Measurements from ENCODE around the gene TRABD2A.

Gene TRABD2A

GRCh38 chr2:84854850-84855249 lies 26.0 kb downstream of the TRABD2A start:
- Histone ChIP-seq H3K9me2 (replicated peaks; ENCODE audit: low read depth, low read length) (no peaks in the 10 kb centered on the region), H3K36me3 (ENCODE audit: insufficient read depth, low read length) (no peaks in the 10 kb centered on the region), H3K79me2 (ENCODE audit: insufficient read depth, low read length) (no peaks in the 10 kb centered on the region), H4K20me1 (ENCODE audit: insufficient read depth, low read length, poor library complexity, severe bottlenecking) (no peaks in the 10 kb centered on the region), H2AFZ (ENCODE audit: low read length) (no peak overlapping the region), H3F3A (ENCODE audit: low read depth) (no peaks in the 10 kb centered on the region), H3K9ac (ENCODE audit: low read depth, low read length, poor library complexity, severe bottlenecking) (no peak overlapping the region), H3K4me3 (ENCODE audit: low read length, poor library complexity, severe bottlenecking) (no peak overlapping the region), H3K4me2 (ENCODE audit: low read depth, low read length, poor library complexity, severe bottlenecking) (no peak overlapping the region), H3K9me3 (ENCODE audit: insufficient read depth, low read depth, low read length) (no peaks in the 10 kb centered on the region; the same call in 1 of the 2 replicates), H3K4me1 (ENCODE audit: insufficient read depth, low read length, poor library complexity, severe bottlenecking) (no peaks in the 10 kb centered on the region), H3K27me3 (ENCODE audit: insufficient read depth, low read length, poor library complexity, severe bottlenecking) (peaks cover 23% of the 10 kb centered on the region)
- no peak for TF ChIP-seq CTCF (conservative IDR thresholded peaks at IDR 0.05; ENCODE audit: low read length)
- TF ChIP-seq EZH2phosphoT487 (IDR thresholded peaks at IDR 0.05; ENCODE audit: borderline replicate concordance): no peak

GRCh38 chr2:84851876-84852275 lies 29.0 kb downstream of the TRABD2A start:
- no peak overlapping the region for H3K4me2 ChIP-seq (ENCODE audit: low read depth, low read length, poor library complexity, severe bottlenecking)
- peaks cover 47% of the 10 kb centered on the region for H3K27me3 ChIP-seq (ENCODE audit: insufficient read depth, low read length, poor library complexity, severe bottlenecking)
- no peaks in the 10 kb centered on the region for H3F3A ChIP-seq (ENCODE audit: low read depth)
- H2AFZ ChIP-seq (ENCODE audit: low read length): no peak overlapping the region
- peaks cover under 1% of the 10 kb centered on the region for H3K4me1 ChIP-seq (ENCODE audit: insufficient read depth, low read length, poor library complexity, severe bottlenecking)
- H3K9me3 ChIP-seq (ENCODE audit: insufficient read depth, low read depth, low read length): no peaks in the 10 kb centered on the region; the same call in 1 of the 2 replicates
- no peak overlapping the region for H3K9ac ChIP-seq (ENCODE audit: low read depth, low read length, poor library complexity, severe bottlenecking)
- no peaks in the 10 kb centered on the region for H3K36me3 ChIP-seq (ENCODE audit: insufficient read depth, low read length)
- H3K4me3 ChIP-seq (ENCODE audit: low read length, poor library complexity, severe bottlenecking): no peak overlapping the region
- TF ChIP-seq CTCF (conservative IDR thresholded peaks at IDR 0.05; ENCODE audit: low read length) (no peak), EZH2phosphoT487 (IDR thresholded peaks at IDR 0.05; ENCODE audit: borderline replicate concordance) (no peak)
- H3K79me2 ChIP-seq (ENCODE audit: insufficient read depth, low read length): no peaks in the 10 kb centered on the region
- H3K9me2 ChIP-seq (replicated peaks; ENCODE audit: low read depth, low read length): no peaks in the 10 kb centered on the region
- H4K20me1 ChIP-seq (ENCODE audit: insufficient read depth, low read length, poor library complexity, severe bottlenecking): no peaks in the 10 kb centered on the region

- Histone ChIP-seq H3K9me2 (replicated peaks; ENCODE audit: low read depth, low read length) (no peaks in the 10 kb centered on the region), H3K79me2 (ENCODE audit: insufficient read depth, low read length) (no peaks in the 10 kb centered on the region), H3K4me2 (ENCODE audit: low read depth, low read length, poor library complexity, severe bottlenecking) (no peak overlapping the region), H4K20me1 (ENCODE audit: insufficient read depth, low read length, poor library complexity, severe bottlenecking) (no peaks in the 10 kb centered on the region), H3K9ac (ENCODE audit: low read depth, low read length, poor library complexity, severe bottlenecking) (no peak overlapping the region), H3K9me3 (ENCODE audit: insufficient read depth, low read depth, low read length) (no peaks in the 10 kb centered on the region; the same call in 1 of the 2 replicates), H3F3A (ENCODE audit: low read depth) (no peaks in the 10 kb centered on the region), H3K27me3 (ENCODE audit: insufficient read depth, low read length, poor library complexity, severe bottlenecking) (peaks cover 48% of the 10 kb centered on the region), H3K4me1 (ENCODE audit: insufficient read depth, low read length, poor library complexity, severe bottlenecking) (peaks cover 13% of the 10 kb centered on the region), H2AFZ (ENCODE audit: low read length) (no peak overlapping the region), H3K36me3 (ENCODE audit: insufficient read depth, low read length) (no peaks in the 10 kb centered on the region), H3K4me3 (ENCODE audit: low read length, poor library complexity, severe bottlenecking) (no peak overlapping the region)
- TF ChIP-seq EZH2phosphoT487 (IDR thresholded peaks at IDR 0.05; ENCODE audit: borderline replicate concordance) (no peak), CTCF (conservative IDR thresholded peaks at IDR 0.05; ENCODE audit: low read length) (no peak)
Measured at GRCh38 chr2:84850471-84850870, 30.4 kb downstream of the TRABD2A start.

Measured in Loucy (cell line).